GM10248 (cell line): ENCODE results near the gene ABCG2.

ENCODE experiments used
- CTCF ChIA-PET: fragments of 300-600 bp; sonication (Branson Sonifier 250); formaldehyde crosslinking; extraction: SDS; loops from one replicate; lab custom pipeline; 2021; ENCODE audit warnings: antibody characterized with exemption; lab: Yijun Ruan, JAX
- POLR2A ChIA-PET: fragments of 350-650 bp; sonication (Branson Sonifier 250); formaldehyde crosslinking; extraction: SDS; loops from one replicate; lab custom pipeline; 2020; ENCODE audit warnings: antibody characterized with exemption; lab: Yijun Ruan, JAX
- DNase-seq: peaks from one replicate; pipeline ENCODE4 v3.0.0; 2012; ENCODE audit errors: extremely low spot score
- TF ChIP-seq, protein P1 (sequence below): IDR thresholded peaks from 2 replicates; pipeline ENCODE4 v1.5.1; 2012; ENCODE audit warnings: mild to moderate bottlenecking, low read depth; ENCODE audit errors: extremely low read depth, missing control alignments, control extremely low read depth

The ABCG2 gene

GRCh38 chr4:88106205-88106604 is 52.2 kb downstream of the ABCG2 start:
- no peak for DNase-seq
- POLR2A ChIA-PET = no interaction called here
- TF ChIP-seq, protein P1, sequence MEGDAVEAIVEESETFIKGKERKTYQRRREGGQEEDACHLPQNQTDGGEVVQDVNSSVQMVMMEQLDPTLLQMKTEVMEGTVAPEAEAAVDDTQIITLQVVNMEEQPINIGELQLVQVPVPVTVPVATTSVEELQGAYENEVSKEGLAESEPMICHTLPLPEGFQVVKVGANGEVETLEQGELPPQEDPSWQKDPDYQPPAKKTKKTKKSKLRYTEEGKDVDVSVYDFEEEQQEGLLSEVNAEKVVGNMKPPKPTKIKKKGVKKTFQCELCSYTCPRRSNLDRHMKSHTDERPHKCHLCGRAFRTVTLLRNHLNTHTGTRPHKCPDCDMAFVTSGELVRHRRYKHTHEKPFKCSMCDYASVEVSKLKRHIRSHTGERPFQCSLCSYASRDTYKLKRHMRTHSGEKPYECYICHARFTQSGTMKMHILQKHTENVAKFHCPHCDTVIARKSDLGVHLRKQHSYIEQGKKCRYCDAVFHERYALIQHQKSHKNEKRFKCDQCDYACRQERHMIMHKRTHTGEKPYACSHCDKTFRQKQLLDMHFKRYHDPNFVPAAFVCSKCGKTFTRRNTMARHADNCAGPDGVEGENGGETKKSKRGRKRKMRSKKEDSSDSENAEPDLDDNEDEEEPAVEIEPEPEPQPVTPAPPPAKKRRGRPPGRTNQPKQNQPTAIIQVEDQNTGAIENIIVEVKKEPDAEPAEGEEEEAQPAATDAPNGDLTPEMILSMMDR = no peak
- CTCF ChIA-PET = no interaction called here

DNA sequence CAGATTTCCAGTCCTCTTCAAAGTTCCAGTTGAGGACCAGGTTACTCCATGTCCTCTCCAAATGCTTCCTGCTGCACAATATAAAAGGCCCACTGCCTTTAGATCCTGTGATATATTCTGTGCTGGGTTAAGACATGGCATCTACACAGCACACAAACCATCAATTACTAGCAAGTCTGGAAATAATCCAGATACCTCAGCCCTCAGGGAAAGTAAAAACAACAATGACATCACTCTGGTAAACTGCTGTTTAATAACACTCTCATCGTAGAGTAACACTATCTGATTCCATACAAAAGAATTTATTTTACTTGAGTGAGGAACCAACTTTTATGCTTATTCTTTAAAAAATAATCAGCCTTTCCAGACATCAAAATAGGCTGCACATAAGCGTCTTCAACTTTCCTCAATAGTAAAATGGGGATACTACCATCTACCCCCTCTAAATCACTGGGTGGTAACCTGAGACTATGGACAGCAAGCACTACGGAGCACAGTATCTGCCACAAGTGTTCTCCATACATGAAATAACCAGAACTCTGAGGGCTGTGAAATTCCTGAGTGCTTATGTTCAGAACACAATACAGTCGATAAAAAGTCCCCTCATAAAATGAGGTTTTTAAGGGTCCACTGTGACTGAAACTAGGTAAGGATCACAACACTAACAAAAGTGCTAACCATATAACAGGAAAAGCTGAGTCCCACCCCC is 53.4 kb downstream of the ABCG2 start:
- ChIA-PET CTCF (no interaction called here), POLR2A (no interaction called here)
- DNase-seq = no peak
- TF ChIP-seq, protein P1 = no peak

GRCh38 chr4:88102026-88102425 is 56.4 kb downstream of the ABCG2 start:
- CTCF ChIA-PET = interaction anchor here (1.0 kb wide), 1 partner anchor 8 kb away, joined by 3 read pairs; no protein-coding TSS in a partner anchor
- TF ChIP-seq, protein P1 = no peak
- POLR2A ChIA-PET = no interaction called here
- no peak for DNase-seq

- TF ChIP-seq, protein P1 = no peak
- ChIA-PET CTCF (interaction anchor here (1.0 kb wide), 1 partner anchor 9 kb away, joined by 3 read pairs; no protein-coding TSS in a partner anchor), POLR2A (no interaction called here)
- DNase-seq = no peak
Measured at GRCh38 chr4:88101165-88101564, 57.3 kb downstream of the ABCG2 start.

- ChIA-PET CTCF (interaction anchor here (1.1 kb wide), 1 partner anchor 46 kb away, joined by 3 read pairs; no protein-coding TSS in a partner anchor), POLR2A (no interaction called here)
- DNase-seq = no peak
- TF ChIP-seq, protein P1 = no peak
Measured at GRCh38 chr4:88098993-88099752, 59.3 kb downstream of the ABCG2 start.

DNA sequence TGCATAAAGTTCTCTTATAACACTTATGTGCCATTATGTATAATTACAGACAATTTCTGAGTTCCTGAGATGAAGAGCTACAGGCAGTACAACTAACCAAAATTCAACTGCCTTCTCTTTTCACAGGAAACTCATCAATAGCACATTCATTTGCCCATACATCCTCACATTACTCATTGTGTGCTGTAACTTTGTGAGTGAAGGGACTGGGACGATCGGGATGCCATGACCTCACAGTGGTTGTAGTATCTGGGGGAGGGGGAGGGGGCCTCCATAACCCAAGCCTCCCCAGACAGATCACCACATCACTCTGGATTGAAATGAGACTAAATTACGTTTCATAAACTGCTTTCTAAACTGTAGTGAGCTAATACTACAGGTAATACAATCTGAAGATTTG is 60.7 kb downstream of the ABCG2 start:
- no peak for DNase-seq
- CTCF ChIA-PET = interaction anchor here (2.2 kb wide), 1 partner anchor 14 kb away, joined by 7 read pairs; no protein-coding TSS in a partner anchor
- TF ChIP-seq, protein P1 = no peak
- POLR2A ChIA-PET = no interaction called here
